ENCODE measurements around the gene SLC17A7.

- TF ChIP-seq GATA3 (IDR thresholded peaks at IDR 0.05; ENCODE audit: low read depth, low read length) (no peak), GATA2 (IDR thresholded peaks at IDR 0.05; ENCODE audit: low read depth, low read length) (no peak)
Observed at GRCh38 chr19:49488863-49489537, 47.7 kb upstream of the SLC17A7 start.
